Measurements from ENCODE around the gene SYT1.

DNA sequence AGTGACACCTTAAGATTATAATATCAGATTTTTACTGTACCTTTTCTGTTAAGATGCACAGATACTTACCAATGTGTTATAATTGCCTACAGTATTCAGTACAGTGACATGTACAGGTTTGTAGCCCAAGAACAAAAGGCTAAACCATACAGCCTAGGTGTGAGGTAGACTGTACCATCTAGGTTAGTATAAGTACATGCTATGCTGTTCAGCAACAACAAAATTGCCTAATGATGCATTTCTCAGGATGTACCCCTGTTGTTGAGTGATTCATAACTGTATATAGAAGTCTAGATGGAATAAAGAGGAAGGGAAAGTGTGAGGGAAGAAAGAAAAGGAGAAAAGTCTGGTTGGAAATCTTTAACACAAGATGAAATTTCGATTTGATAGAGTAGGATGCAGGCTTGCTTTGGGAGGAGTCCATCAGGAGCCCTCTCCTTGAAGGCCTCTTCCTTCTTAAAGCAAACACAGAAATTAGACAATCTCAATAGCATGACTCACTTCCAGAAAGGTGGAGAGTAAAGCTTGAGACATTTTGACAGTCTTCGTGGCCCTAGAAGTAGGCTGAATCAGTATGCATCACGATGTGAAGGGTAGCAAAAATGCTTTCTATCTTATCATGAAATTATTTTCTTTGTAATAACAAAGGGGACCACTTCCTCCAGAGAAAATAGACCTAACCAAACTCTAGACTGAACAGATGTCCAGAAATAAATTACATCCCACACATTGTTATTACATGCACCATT lies 191.5 kb downstream of the SYT1 start:
- TF ChIP-seq, protein P1, sequence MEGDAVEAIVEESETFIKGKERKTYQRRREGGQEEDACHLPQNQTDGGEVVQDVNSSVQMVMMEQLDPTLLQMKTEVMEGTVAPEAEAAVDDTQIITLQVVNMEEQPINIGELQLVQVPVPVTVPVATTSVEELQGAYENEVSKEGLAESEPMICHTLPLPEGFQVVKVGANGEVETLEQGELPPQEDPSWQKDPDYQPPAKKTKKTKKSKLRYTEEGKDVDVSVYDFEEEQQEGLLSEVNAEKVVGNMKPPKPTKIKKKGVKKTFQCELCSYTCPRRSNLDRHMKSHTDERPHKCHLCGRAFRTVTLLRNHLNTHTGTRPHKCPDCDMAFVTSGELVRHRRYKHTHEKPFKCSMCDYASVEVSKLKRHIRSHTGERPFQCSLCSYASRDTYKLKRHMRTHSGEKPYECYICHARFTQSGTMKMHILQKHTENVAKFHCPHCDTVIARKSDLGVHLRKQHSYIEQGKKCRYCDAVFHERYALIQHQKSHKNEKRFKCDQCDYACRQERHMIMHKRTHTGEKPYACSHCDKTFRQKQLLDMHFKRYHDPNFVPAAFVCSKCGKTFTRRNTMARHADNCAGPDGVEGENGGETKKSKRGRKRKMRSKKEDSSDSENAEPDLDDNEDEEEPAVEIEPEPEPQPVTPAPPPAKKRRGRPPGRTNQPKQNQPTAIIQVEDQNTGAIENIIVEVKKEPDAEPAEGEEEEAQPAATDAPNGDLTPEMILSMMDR (IDR thresholded peaks at IDR 0.05) = no peak
- no peak for TF ChIP-seq EZH2 (IDR thresholded peaks at IDR 0.05; ENCODE audit: borderline replicate concordance, insufficient read depth, low read depth, low read length, poor library complexity, severe bottlenecking)

Data from B cell (primary cell).